H1 (cell line): ENCODE results near the gene SLC16A8.

Experiments
- CBX8 ChIP-seq: fragments of 300-800, 300-1000 bp; sonication (generic); IDR thresholded peaks from 2 replicates; pipeline ENCODE4 v1.7.1; 2016; ENCODE audit warnings: low read depth, low read length, borderline replicate concordance
- CEBPB ChIP-seq: IDR thresholded peaks from 2 replicates; pipeline ENCODE4 v1.6.1; 2012; ENCODE audit warnings: low read depth, low read length
- E2F6 ChIP-seq: IDR thresholded peaks from 2 replicates; pipeline ENCODE4 v1.6.1; 2012; ENCODE audit warnings: inconsistent platforms
- EP300 ChIP-seq, 2 experiments: IDR thresholded peaks; 1 replicate in 1 of 2; 2 replicates in 1 of 2; pipeline ENCODE4 v1.6.1; 2011 to 2012; ENCODE audit warnings: low read depth in 2 of 2, low read length in 2 of 2, mild to moderate bottlenecking in 2 of 2, borderline replicate concordance in 1 of 2, inconsistent platforms in 1 of 2, moderate library complexity in 1 of 2
- EZH2 ChIP-seq: fragments of 200-600 bp; sonication (generic); IDR thresholded peaks from 2 replicates; pipeline ENCODE4 v1.7.1; 2012; ENCODE audit warnings: low read depth, mild to moderate bottlenecking, moderate library complexity, low read length, inconsistent platforms; ENCODE audit not compliant: severe bottlenecking
- JUND ChIP-seq: IDR thresholded peaks from 2 replicates; pipeline ENCODE4 v1.6.1; 2011; ENCODE audit warnings: mild to moderate bottlenecking, improper control_type of control experiment, low read length
- POLR2A ChIP-seq, 2 experiments: IDR thresholded peaks; 1 replicate in 1 of 2; 2 replicates in 1 of 2; pipeline ENCODE4 v1.6.1; 2011; ENCODE audit warnings: low read depth in 2 of 2, low read length in 2 of 2, mild to moderate bottlenecking in 2 of 2; ENCODE audit errors: control extremely low read depth in 1 of 2
- RFX5 ChIP-seq: IDR thresholded peaks from 2 replicates; pipeline ENCODE4 v1.6.1; 2011; ENCODE audit warnings: low read depth, low read length, improper control_type of control experiment, borderline replicate concordance
- SUZ12 ChIP-seq: fragments of 200-600 bp; sonication (generic); IDR thresholded peaks from 2 replicates; pipeline ENCODE4 v1.6.1; 2012; ENCODE audit warnings: mild to moderate bottlenecking, inconsistent platforms, low read length, moderate library complexity, mixed read lengths
- TF ChIP-seq, protein P1 (sequence below), 3 experiments: IDR thresholded peaks; 1 replicate in 2 of 3; 2 replicates in 1 of 3; pipeline versions ENCODE4 v1.5.1 to v1.6.1; 2011; ENCODE audit warnings: low read length in 3 of 3, mild to moderate bottlenecking in 3 of 3, inconsistent platforms in 2 of 3, low read depth in 1 of 3, moderate library complexity in 1 of 3; ENCODE audit not compliant: insufficient read depth in 1 of 3; ENCODE audit errors: control extremely low read depth in 1 of 3

- TF ChIP-seq, protein P1, sequence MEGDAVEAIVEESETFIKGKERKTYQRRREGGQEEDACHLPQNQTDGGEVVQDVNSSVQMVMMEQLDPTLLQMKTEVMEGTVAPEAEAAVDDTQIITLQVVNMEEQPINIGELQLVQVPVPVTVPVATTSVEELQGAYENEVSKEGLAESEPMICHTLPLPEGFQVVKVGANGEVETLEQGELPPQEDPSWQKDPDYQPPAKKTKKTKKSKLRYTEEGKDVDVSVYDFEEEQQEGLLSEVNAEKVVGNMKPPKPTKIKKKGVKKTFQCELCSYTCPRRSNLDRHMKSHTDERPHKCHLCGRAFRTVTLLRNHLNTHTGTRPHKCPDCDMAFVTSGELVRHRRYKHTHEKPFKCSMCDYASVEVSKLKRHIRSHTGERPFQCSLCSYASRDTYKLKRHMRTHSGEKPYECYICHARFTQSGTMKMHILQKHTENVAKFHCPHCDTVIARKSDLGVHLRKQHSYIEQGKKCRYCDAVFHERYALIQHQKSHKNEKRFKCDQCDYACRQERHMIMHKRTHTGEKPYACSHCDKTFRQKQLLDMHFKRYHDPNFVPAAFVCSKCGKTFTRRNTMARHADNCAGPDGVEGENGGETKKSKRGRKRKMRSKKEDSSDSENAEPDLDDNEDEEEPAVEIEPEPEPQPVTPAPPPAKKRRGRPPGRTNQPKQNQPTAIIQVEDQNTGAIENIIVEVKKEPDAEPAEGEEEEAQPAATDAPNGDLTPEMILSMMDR (IDR thresholded peaks at IDR 0.05; ENCODE audit: control extremely low read depth in 1 of 3, insufficient read depth in 1 of 3, low read depth in 1 of 3, low read length in 3 of 3): peak in 2 of 3 experiments; percentile 21; a peak in 2 of 4 replicates
- TF ChIP-seq EZH2 (no peak), POLR2A (IDR thresholded peaks at IDR 0.05; ENCODE audit: control extremely low read depth in 1 of 2, low read depth in 2 of 2, low read length in 2 of 2) (no peak), RFX5 (no peak), CEBPB (no peak), EP300 (IDR thresholded peaks at IDR 0.05; ENCODE audit: borderline replicate concordance in 1 of 2, low read depth in 2 of 2, low read length in 2 of 2) (no peak), CBX8 (no peak), JUND (no peak), SUZ12 (no peak), E2F6 (no peak)
Measured at GRCh38 chr22:38030311-38031133, 53.5 kb downstream of the SLC16A8 start.
